GM21360 (cell line): ENCODE data around the gene TANGO2.

Experiments used
- ATAC-seq: cut with Tn5 transposase; IDR thresholded peaks from one replicate; pipeline ENCODE4 v1.9.1; 2021; ENCODE audit warnings: mild to moderate bottlenecking, moderate library complexity; ENCODE audit not compliant: unreplicated experiment

TANGO2 gene

DNA sequence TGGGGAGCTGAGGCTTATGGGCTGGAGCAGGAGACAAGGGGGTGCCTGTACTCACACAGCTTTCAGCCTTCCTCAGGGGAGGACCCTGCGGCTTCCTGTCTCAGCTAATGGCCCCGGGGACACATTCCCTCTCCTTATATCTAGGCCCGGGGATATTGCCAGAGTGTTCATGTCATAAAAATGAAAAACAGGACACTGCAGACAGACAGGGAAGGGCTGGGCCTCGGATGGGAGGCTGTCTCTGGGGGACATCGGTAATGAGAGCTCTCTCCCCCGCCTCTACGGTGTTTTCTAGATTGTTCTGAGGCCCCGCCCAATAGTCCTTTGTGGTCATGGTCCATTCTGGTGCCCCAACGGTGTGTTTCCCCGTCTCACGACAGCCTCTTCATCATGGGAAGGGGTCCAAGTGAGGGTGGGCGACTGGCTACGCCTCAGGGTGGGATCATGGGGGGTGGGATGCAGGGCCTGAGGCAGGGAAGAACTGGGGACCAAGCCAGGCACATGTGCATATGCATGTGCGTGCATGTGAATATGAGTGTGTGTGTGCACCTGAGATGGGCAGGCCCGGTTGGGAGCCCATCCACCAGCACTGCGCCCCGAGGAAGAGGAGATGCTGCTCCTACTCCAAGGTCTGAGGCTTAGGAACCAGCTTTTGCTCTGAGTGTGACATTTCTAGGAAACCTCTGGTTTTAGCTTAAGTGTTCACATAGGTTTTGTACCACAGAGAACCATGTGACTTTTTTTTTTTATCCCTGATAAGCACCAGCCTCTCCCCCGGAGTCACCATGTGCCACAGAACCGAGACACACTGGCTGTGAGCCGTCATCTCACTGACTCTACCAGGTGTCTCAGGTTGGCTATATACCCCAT lies 9.6 kb upstream of the TANGO2 start:
- ATAC-seq, result no peak

DNA sequence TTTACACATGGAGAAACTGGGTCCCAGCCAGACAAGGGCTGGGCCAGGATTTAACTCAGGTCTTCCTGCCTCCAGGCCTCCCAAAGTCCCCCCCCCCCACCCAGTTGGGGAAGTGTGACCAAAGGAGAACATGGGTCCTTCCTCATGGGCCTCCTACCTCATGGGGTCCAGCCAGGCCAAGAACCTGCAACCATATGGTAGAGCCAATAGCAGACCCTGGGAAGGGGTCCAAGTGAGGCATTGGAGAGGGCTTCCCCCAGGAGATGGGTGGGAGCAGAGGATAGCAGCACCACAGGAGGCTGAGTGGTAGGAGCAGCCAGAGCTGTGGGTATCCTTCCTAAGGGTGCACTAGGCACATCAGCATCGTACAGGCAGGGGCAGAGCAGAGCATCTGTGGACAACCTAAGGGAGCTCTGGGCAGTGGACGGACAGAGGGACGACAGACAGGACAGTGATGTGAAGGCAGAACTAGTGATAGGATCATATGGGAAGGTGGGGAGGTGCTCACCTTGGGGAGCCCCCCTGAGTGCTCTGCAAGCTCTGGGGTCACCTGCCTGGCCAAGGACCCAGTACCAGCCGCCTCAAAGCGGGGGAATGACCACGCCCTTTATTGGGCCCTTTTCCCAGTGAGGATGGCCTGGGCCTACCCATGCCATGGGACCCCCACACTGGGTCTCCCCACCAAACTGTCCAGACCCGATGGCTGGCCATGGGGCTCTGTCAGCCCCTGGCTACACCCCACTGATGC lies 8.7 kb upstream of the TANGO2 start:
- no peak for ATAC-seq

DNA sequence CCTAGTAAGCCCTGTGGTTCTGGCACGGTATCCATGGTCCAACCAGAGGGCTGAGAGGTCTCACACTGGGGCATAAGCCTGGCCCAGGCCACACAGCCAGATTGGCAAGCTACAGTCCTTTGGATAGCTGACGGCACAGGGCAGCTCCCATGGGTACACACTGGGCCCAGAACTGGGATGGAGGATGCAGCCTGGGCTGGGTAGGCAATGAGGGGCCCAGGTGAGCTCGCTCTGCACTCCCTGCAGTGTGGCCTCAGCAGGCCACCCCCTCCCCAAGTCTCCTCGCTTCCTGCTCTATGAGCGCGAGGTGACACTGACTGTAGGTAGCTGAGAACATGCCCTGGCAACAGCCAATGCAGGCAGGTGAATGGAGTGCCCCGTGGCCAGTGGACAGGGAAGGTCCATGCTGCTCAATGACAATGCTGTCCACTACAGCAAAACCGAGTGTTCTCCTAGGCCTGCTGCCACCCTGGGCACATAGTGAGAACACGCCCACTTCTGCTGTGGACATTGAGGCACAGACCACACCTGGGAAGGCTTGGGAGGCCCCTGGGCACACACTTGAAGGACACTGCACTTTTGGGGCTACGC lies 8.1 kb upstream of the TANGO2 start:
- no peak for ATAC-seq

DNA sequence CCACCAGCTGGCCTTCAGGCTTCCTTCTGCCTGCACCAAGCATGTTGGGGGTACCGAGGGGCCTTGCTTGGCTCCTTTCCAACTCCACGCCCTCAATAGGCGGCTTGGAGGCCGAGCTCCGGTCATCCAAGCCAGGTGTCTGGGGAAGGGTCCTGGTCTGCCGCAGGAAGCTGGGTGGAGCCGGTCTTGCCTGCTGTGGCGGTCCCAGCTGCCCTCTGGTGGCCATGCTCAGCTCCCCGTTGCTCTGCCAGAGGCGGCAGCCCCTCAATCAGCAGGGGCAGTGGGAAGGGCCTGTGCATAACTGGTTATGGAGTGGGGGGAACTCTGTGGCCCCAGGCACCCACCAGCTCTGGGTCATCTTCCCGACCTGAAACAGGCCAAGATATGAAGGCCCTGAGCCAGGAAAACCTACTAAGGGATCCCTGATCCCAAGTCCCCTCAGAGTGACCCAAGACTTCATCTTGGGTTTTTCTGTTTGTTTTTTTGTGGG lies 7.5 kb upstream of the TANGO2 start:
- ATAC-seq, result no peak

DNA sequence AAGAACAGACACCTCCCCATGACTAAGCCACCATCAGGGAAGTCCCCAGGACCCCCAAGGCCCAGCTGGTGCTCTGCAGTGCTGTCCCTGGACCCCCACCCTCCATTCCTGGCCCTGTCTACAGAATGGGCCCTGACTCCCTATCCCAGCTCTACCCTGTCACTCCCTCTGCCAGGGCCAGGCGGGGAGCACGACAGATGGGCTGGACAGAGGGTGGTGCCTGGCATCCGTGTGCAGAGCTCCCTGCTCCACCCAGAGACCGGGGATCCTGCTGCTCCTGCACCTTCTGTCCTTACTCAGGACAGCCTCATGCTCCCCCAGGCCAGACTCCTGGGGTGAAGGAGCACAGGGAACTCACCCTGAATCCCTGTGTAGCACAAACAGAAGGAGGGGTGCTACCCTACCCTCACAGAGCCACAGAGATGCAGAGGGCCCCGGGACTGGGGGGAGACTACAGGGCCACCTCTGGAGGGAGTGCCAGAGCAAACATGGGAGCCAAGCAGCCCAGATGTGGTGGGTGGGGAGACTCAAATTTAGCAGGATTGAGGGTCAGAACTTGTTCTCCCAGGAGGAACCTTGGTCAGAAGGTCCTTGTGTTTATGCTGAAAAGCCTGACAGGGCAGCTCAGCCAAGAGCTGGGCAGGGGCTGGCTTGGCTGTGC lies 6.3 kb upstream of the TANGO2 start:
- no peak for ATAC-seq

DNA sequence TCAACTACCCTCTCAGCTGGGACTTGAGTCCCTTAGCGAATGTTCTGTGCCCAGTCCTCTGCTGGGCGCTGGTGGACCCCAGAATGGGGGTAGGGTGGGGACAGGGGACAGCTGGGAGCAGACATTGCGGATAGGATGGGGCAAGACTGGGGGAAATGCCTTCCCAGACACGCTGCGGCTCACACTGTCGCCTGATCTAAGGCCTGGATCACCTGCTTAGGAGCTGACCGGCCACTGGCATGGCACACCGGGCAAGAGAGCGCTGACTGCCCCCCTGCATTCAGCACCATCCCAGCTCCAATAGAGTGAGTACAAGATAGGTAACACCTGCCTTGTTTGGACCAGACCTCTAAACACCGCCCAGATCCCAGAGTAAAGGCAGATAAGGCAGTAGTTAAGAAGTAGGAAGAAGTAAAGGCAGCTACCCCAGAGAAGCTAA lies 5.7 kb upstream of the TANGO2 start:
- ATAC-seq, result no peak

DNA sequence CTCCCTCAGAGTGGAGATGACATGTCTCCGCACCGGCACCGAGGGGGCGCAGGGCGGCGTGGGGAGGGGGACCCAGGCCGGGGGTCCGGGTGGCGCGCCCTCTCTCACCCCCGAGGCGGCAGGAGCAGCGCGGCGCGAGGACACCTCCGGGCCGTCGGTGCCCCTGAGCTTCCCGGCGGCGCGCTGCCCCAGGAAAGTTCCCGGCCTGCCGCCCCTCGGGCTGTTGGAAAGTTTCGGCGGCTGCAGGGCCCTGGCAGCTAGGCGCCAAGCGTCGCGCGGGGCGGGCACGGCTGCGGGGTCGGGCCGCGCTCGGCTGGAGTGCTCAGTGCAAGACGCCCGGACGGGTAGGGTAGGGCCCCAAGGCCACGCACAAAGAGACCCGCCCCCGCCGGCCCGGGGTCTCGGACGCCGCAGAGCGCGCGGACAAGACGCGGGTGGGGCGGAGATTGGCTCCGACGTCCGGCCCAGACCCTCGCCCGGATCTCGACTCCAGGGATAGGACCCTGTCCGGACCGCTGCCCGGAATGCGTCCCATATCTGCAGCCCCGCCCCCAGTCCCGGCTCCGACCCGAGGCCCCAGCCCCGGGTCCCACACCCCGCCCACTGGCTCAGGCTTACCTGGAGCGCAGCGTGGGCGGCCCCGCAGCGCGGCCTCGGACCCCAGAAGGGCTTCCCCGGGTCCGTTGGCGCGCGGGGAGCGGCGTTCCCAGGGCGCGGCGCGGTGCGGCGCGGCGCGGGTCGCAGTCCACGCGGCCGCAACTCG lies 4.8 kb upstream of the TANGO2 start:
- no peak for ATAC-seq

DNA sequence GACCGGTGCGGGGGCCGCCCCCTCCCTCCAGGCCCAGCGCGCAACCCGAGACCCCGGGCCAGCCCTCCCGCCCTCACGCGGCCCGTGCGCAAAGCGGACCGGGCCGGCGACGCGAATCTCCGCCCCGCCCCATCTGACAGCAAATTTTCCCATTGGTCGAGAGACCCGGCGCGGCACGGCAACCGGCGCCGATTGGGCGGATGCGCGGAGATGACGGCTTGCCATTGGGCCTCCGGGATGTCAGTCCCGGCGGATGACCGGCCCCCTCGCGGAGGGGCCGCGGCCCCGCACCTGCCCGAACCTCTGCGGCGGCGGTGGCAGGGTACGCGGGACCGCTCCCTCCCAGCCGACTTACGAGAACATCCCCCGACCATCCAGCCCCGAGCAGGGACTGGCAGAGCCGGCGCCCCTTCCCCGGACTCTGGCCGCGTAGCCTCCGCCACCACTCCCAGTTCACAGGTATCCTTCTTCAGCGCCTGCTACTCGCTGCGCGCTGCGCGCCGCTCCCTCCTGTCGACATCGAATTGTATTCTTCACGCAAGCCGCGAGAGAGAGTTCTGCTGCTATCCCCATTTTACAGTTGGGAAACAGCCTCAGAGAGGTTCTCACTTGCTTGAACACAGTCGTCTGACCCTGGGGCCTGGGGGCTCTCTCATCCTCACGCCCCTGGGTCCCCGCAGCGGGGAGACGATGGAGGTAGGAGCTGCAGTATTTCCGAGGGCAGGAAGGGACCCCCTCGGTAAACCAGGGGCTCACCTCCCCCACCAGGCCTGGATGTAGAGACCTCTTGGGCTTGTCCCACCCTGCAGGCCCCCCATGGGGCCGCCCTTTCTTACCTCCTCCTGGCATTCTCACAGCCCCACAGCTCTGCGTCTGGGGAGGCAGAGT lies 3.9 kb upstream of the TANGO2 start, which contains the start of gene ARVCF:
TSS of gene ARVCF (minus strand) at position 90 of the 888 bp plus-strand sequence. CDS start 26,029 bp downstream, outside the sequence.
- no peak for ATAC-seq

DNA sequence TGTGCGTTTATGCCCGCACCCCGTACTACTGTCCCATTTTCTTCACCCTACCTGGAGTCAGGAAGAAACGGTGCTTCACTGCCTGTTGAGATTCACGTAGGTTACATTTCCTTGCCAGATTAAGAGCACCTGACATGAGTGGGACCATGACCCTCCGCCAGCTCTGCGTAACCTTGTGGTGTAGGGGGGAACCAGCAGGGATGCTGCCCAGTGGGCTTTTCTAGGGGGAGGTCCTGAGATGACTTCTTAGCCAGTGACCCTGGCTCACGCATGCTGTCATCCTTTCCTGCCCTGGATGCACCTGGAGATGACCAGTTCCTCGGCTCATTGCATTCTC lies 3.3 kb upstream of the TANGO2 start:
- no peak for ATAC-seq

DNA sequence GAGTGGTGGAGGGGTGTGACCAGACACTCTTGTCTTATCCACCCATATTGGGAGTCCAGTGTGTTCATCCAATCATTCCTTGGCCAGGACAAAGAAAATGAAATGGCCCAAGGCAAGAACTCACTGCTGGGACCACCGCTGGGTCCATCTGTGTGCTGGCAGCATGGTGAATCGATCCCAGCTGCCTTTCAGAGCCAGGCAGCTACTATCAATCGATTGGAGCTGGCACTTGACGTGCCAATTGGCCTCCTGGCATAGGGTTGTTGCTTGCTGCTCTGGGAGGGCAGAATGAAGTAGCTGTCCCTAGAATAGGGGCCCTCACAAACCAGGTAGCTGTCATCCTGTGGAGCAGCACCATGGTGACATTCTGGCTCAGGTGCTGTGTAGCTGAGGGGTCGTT lies 2.9 kb upstream of the TANGO2 start:
- ATAC-seq, result no peak

DNA sequence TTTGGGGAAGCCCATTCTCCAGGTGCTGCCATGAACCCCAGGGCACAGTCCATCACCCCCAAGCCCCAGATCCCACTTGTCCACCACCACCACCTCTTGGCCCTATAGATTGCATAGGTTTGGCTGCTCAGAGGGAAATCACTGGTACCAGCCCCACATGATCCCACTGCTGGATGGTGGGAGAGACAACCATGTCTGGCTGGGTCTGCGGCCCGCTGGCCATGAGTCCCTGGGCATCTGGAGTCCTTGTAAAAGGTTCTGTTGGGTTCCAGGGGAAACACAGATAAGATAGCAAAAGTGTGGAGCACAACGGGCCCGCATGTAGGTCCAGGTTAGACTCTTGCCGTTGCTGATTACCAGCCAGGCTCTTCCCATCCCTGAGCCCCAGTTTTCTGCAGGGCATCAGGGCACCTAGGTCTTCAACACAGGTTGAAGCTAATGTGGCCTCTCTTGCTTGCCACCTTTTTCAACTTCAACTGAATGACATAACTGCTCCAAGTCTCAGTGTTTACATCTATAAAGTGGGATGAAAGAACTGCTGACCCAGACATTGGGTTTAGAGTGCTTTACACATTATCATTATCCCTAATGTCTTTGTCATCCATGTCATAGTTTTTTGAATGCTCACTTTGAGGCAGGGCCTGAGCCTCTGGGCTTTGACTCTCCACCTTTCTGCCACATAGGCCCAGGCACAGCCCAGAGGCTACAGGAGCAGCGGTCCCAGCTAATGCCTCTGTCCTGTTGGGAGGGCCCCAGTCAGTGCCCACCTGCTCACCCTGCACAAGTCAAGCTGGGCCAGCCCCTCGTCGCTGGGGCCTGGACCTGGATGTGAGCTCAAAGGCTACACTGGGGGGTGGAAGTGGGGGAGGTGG lies 1.0 kb upstream of the TANGO2 start:
- no peak for ATAC-seq

DNA sequence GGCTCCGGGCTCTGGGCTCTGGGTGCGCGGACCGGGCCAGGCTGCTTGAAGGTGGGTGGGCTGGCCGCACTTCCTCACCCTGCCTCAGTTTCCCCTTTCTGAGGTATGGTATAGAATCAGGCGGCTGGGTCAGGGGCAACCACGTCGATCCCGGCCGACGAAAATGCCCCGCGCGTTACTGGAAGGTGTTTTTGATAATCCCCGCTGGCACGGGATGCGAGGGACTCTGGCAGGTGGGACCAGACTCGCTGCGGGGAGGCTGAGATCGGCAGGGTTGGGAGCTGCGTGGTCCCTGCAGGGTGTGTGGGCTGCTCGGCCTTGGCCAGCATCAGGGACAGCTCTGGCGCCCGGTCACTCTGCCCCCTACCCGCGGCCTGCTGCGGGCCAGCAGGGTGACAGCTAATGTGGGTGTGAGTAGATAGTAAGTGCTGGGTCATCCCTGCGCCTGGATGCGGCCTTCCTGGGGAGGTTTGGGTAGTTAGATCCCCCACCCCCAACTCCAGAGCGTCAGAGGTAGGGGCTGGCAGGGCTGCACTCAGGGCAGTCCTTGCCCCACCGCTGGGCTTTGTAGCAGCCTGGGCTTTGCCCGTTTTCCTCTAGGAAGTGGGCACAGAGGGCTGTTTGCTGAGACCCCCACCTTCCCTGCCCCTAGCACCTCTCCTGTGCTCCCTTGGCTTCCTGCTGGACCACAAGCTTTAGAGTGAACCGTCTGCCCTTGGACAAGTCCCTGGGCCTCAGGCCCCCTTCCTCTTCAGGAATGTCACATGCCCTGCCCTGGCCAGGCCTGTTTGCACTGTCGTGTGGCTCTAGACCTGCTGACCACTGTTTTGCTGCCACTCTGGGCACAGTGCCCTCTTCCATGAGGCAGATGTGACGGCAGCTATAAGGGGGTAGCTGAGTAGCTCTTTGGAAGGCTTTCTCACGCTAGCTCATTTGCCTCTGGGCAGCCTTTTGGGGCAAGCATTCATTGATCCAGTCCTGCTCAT lies 579 bp downstream of the TANGO2 start:
- peak; percentile 12 for ATAC-seq

DNA sequence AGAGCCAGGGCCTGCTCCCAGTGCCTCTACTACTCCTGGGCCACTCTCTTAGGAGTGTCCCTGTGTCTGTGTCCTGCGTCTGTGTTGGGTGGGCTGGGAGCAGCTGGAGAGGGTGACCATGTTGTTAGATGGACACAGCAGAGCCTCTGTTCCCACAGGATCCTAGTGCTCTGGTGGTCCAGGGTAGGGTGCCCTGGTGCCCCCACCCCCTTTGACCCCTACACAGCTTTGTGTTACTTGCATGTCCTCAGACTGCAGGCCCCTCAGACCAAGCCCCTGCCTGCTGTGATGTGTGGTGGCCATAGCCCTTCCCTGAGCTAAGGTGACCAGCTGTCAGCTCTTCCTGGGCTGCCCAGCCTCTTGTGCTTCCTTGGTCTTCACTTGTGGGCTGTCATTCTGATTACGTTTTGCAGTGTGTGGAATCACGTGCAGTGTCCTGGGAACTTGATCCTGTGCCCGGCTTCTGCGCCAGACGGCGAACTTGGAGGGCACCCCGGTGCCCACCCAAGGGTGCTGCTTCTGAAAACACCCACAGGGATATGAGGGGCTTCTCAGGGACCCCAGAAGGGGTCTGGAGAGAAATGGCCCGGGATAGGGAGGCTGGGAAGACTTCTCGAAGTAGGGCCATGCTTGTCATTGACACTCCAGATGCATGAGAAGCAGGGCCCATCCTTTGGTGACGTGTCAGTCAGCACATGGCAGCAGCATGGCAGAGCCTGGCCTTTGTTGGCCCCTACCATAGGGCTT lies 1.5 kb downstream of the TANGO2 start:
- ATAC-seq, result no peak

DNA sequence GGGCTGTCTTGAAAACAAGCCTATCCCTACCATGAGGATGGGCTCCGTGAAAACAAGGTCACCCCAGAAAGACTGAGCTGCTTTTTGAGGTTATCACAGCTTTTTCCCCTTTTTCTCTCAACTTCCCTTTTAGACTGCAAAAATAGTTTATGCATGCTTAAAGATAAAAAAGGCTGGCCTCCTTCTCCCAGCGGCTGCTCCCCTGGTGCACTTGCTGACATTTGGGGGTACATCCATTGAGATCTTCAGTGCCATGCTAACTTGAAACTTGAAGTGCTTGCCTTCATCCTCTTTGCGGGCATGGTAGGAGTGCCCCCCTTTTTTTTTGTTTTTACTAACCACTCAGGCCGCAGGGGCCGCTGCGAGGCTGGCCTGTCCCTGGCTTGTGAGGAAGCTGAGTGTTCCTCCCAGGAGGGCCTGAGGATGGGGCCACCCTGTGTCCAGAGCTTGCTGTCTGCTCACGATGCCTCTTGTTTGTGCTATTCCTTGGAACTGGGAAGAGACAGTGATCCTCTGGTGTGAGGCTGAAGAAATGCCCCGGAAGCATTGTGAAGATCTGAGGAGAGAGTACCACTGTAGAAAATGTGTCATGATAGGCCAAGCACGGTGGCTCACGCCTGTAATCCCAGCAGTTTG lies 2.2 kb downstream of the TANGO2 start:
- no peak for ATAC-seq

DNA sequence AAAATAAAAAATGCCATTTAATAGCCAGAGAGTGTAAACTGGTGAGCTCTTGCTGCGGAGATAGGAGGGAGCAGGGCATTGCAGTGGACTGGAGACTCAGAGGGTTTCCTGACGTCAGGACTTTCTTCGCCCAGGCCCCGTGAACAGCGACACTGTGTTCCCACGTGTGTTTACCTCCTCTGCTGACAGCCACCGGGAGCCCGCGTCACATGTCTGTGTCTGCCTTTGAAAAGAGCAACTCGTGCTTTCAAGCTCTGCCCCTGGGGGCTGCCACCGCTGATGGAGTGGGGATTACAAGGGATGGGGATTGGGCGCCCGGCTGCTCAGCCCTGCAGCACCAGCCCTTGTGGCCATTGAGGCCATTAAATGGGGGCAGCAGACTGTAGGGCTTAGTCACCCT lies 3.3 kb downstream of the TANGO2 start:
- no peak for ATAC-seq
